IMR-90 (cell line): ENCODE results near the gene NSD2.

Experiments used
- BHLHE40 ChIP-seq: fragments of 150-350 bp; IDR thresholded peaks from 2 replicates; pipeline ENCODE4 v1.6.1; 2016; ENCODE audit warnings: mild to moderate bottlenecking, low read depth, low read length
- MAZ ChIP-seq: IDR thresholded peaks from 2 replicates; pipeline ENCODE4 v1.6.1; 2012; ENCODE audit warnings: low read depth, mild to moderate bottlenecking, low read length, improper control_type of control experiment, moderate library complexity, borderline replicate concordance
- TF ChIP-seq, protein P1 (sequence below): conservative IDR thresholded peaks from 2 replicates; pipeline ENCODE4 v1.5.1; 2012; ENCODE audit warnings: mild to moderate bottlenecking, low read depth, low read length, improper control_type of control experiment

DNA sequence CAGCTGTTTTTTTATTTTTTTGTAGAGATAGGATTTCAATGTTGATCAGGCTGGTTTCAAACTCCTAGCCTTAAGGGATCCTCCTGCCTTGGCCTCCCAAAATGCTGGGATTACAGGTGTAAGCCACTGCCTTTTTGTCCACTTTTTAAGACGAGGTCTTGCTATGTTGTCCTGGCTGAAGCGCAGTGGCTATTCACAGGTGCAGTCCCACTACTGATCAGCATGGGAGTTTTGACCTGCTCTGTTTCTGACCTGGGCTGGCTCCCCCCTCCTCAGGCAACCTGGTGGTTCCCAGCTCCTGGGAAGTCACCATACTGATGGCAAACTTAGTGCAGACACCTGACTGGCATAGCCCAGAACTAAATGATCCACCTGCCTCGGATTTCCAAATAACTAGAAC is 2.3 kb upstream of the NSD2 start:
- TF ChIP-seq MAZ (no peak), BHLHE40 (no peak)
- TF ChIP-seq, protein P1, sequence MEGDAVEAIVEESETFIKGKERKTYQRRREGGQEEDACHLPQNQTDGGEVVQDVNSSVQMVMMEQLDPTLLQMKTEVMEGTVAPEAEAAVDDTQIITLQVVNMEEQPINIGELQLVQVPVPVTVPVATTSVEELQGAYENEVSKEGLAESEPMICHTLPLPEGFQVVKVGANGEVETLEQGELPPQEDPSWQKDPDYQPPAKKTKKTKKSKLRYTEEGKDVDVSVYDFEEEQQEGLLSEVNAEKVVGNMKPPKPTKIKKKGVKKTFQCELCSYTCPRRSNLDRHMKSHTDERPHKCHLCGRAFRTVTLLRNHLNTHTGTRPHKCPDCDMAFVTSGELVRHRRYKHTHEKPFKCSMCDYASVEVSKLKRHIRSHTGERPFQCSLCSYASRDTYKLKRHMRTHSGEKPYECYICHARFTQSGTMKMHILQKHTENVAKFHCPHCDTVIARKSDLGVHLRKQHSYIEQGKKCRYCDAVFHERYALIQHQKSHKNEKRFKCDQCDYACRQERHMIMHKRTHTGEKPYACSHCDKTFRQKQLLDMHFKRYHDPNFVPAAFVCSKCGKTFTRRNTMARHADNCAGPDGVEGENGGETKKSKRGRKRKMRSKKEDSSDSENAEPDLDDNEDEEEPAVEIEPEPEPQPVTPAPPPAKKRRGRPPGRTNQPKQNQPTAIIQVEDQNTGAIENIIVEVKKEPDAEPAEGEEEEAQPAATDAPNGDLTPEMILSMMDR: no peak
